IPS-18a (cell line): ENCODE measurements around the gene NDFIP1.
"Not testable (repeated sequence)": the region's sequence is repeated elsewhere in the genome, so short reads cannot be mapped to it uniquely, and the experiment has no call there.

Experiments
- H3K27ac ChIP-seq: one replicate; pipeline ENCODE4 v1.5.1; 2013; ENCODE audit warnings: low read length
- H3K27me3 ChIP-seq: one replicate; pipeline ENCODE4 v1.6.1; 2013; ENCODE audit warnings: mild to moderate bottlenecking, low read length; ENCODE audit not compliant: control insufficient read depth, insufficient read depth
- H3K36me3 ChIP-seq: one replicate; pipeline ENCODE4 v1.6.1; 2013; ENCODE audit warnings: low read depth, low read length; ENCODE audit not compliant: control insufficient read depth
- H3K4me1 ChIP-seq: one replicate; pipeline ENCODE4 v1.6.1; 2013; ENCODE audit warnings: low read depth, low read length; ENCODE audit not compliant: control insufficient read depth
- H3K4me3 ChIP-seq: one replicate; pipeline ENCODE4 v1.5.1; 2013; ENCODE audit warnings: low read length
- H3K9ac ChIP-seq: one replicate; pipeline ENCODE4 v1.6.1; 2013; ENCODE audit warnings: mild to moderate bottlenecking, low read length, moderate library complexity
- H3K9me3 ChIP-seq: one replicate; pipeline ENCODE4 v1.6.1; 2013; ENCODE audit warnings: low read depth, low read length; ENCODE audit not compliant: control insufficient read depth

Gene NDFIP1

DNA sequence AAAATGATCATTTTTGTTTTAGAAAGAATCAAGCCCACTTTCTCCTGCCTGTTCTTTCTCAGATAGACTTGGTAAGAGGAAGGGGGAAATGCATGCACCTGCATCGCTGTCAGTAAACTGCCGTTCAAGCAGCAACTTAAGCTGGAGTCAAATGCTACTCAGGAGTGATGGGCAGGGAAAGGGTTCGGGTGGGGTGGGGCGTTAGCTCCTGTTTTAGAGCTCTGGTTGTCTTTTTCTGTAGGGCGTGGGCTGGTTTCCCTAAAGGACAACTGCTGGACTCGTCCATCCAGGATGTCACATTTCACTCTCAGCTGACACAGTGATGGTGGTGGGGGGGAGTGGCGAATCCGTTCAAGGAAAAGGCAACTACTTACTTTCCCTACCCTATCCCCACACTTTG is 75.0 kb downstream of the NDFIP1 start:
- Histone ChIP-seq H3K9ac (no peak overlapping the region), H3K27me3 (no peaks in the 10 kb centered on the region), H3K9me3 (no peaks in the 10 kb centered on the region), H3K27ac (no peak overlapping the region), H3K36me3 (no peaks in the 10 kb centered on the region), H3K4me3 (no peak overlapping the region), H3K4me1 (peaks cover 29% of the 10 kb centered on the region)

DNA sequence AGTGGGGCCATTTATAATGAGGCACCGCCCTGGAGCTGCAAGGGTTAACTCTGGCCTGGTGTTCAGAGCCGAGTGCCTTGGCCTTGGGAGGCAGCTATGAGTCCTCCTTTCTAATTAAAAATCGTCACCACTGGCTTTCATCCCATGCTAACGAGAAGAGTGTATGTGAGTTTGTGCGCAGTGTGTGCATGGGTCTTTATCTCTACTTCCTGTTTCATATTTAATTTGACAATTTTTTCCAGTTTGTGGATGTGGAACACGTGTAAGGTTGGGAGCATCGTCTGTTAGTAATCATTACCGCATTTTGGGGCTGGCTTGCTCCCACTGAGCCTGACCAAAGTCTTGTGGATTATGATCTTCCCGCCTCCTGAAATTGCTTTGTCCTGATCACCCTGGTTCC is 76.4 kb downstream of the NDFIP1 start:
- no peak overlapping the region for H3K27ac ChIP-seq
- H3K9me3 ChIP-seq: no peaks in the 10 kb centered on the region
- H3K9ac ChIP-seq: no peak overlapping the region
- H3K4me1 ChIP-seq: peaks cover 29% of the 10 kb centered on the region
- H3K4me3 ChIP-seq: no peak overlapping the region
- no peaks in the 10 kb centered on the region for H3K27me3 ChIP-seq
- no peaks in the 10 kb centered on the region for H3K36me3 ChIP-seq

DNA sequence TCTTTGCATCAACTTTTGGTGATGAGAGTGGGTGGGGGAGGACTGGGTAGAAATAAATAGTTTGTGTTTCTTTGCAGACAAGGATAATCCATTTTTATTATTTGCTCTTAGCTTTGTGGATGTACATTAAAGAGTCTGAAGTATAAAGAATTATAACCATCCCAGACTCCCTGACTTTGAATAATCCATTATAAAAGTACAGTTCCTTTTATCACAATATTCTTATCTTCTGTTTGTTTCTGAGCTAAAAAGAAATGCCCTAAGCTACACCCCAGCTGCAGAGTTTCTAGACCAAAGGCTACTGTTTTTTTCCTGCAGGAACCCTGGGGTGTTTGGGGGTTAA is 77.9 kb downstream of the NDFIP1 start:
- Histone ChIP-seq H3K27me3 (no peaks in the 10 kb centered on the region), H3K4me1 (peaks cover 21% of the 10 kb centered on the region), H3K36me3 (no peaks in the 10 kb centered on the region), H3K27ac (no peak overlapping the region), H3K4me3 (no peak overlapping the region), H3K9me3 (no peaks in the 10 kb centered on the region), H3K9ac (no peak overlapping the region)

DNA sequence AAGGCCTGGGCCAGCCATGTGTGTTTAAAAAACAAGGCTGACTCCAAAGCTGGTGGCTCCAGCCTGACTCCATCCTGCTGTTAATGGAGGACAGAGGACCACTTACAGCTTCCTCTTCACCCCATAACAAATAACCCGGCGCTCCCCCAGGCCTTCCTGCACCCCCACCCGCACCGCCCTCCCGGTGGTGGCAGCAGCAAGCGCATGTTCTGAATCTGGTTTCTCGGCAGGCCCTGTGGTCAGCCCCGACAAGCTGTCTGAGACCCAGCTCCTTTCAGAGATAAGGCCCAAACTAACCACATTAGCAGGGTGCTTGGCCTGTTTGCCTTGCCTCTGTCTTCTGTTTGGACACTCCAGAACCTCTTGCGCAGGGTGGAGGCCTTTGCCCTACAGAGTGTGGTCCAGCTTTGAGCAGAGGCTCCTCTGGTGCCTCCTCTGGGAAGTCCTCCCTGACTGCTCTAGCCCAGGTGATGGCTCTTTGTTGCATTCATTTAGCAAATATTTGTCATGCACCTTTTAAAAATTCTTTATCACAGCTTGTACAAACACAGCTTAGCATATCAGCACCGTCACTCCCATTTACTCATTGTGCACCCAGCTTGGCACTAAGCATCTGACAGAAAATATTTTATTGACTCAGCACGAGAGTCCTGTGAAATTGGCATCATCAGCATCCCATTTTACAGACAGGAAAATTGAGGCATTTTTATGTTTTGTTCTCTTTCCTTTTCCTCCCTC is 78.4 kb downstream of the NDFIP1 start:
- Histone ChIP-seq H3K9ac (no peak overlapping the region), H3K27ac (no peak overlapping the region), H3K36me3 (no peaks in the 10 kb centered on the region), H3K4me1 (peaks cover 22% of the 10 kb centered on the region), H3K4me3 (no peak overlapping the region), H3K9me3 (no peaks in the 10 kb centered on the region), H3K27me3 (no peaks in the 10 kb centered on the region)

GRCh38 chr5:142188691-142189090 is 80.1 kb downstream of the NDFIP1 start:
- H3K4me1 ChIP-seq: peaks cover 23% of the 10 kb centered on the region
- not testable (repeated sequence) for H3K27ac ChIP-seq

GRCh38 chr5:142189813-142190212 is 81.2 kb downstream of the NDFIP1 start:
- Histone ChIP-seq H3K9me3 (no peaks in the 10 kb centered on the region), H3K36me3 (no peaks in the 10 kb centered on the region), H3K27me3 (no peaks in the 10 kb centered on the region), H3K4me1 (peaks cover 23% of the 10 kb centered on the region), H3K4me3 (no peak overlapping the region), H3K9ac (no peak overlapping the region), H3K27ac (no peak overlapping the region)

More at GRCh38 chr5:142188691-142189090, 80.1 kb downstream of the NDFIP1 start:
- not testable (repeated sequence) for H3K9me3 ChIP-seq, H3K27me3 ChIP-seq, H3K9ac ChIP-seq, H3K4me3 ChIP-seq, H3K36me3 ChIP-seq

- Histone ChIP-seq H3K27ac (no peak overlapping the region), H3K9ac (no peak overlapping the region), H3K36me3 (no peaks in the 10 kb centered on the region), H3K4me3 (no peak overlapping the region), H3K9me3 (no peaks in the 10 kb centered on the region), H3K4me1 (peaks cover 5% of the 10 kb centered on the region), H3K27me3 (no peaks in the 10 kb centered on the region)
Observed at GRCh38 chr5:142191776-142192175, 83.2 kb downstream of the NDFIP1 start.

- no peak overlapping the region for H3K4me3 ChIP-seq
- no peaks in the 10 kb centered on the region for H3K27me3 ChIP-seq
- H3K9me3 ChIP-seq: no peaks in the 10 kb centered on the region
- peaks cover 9% of the 10 kb centered on the region for H3K4me1 ChIP-seq
- H3K36me3 ChIP-seq: no peaks in the 10 kb centered on the region
- H3K27ac ChIP-seq: no peak overlapping the region
- no peak overlapping the region for H3K9ac ChIP-seq
Observed at GRCh38 chr5:142192286-142193113, 83.9 kb downstream of the NDFIP1 start.

GRCh38 chr5:142193114-142193428 is 84.5 kb downstream of the NDFIP1 start:
- no peak overlapping the region for H3K4me3 ChIP-seq
- H3K36me3 ChIP-seq: no peaks in the 10 kb centered on the region
- H3K9ac ChIP-seq: no peak overlapping the region
- H3K4me1 ChIP-seq: peaks cover 12% of the 10 kb centered on the region
- no peaks in the 10 kb centered on the region for H3K9me3 ChIP-seq
- H3K27ac ChIP-seq: no peak overlapping the region
- no peaks in the 10 kb centered on the region for H3K27me3 ChIP-seq

GRCh38 chr5:142197098-142197497 is 88.5 kb downstream of the NDFIP1 start:
- Histone ChIP-seq H3K27me3 (no peaks in the 10 kb centered on the region), H3K9ac (no peak overlapping the region), H3K4me3 (no peak overlapping the region), H3K9me3 (no peaks in the 10 kb centered on the region), H3K27ac (no peak overlapping the region), H3K36me3 (no peaks in the 10 kb centered on the region), H3K4me1 (peaks cover 8% of the 10 kb centered on the region)

GRCh38 chr5:142197781-142198180 is 89.2 kb downstream of the NDFIP1 start:
- Histone ChIP-seq H3K4me3 (no peak overlapping the region), H3K9ac (no peak overlapping the region), H3K27me3 (no peaks in the 10 kb centered on the region), H3K27ac (no peak overlapping the region), H3K9me3 (no peaks in the 10 kb centered on the region), H3K4me1 (peaks cover 8% of the 10 kb centered on the region), H3K36me3 (no peaks in the 10 kb centered on the region)

GRCh38 chr5:142199388-142199787 is 90.8 kb downstream of the NDFIP1 start:
- Histone ChIP-seq H3K27ac (no peak overlapping the region), H3K36me3 (no peaks in the 10 kb centered on the region), H3K9me3 (no peaks in the 10 kb centered on the region), H3K27me3 (no peaks in the 10 kb centered on the region), H3K9ac (no peak overlapping the region), H3K4me3 (no peak overlapping the region), H3K4me1 (peaks cover 8% of the 10 kb centered on the region)
